AG09319 (cell line): Measurements from ENCODE around the gene WDR38.
A peak's percentile ranks its signal among the peaks of the same experiment; 100 is the strongest.

ENCODE experiments used
- DNase-seq: peaks from one replicate; pipeline ENCODE4 v3.0.0-alpha.2; 2010; ENCODE audit warnings: low read depth; ENCODE audit errors: extremely low read depth
- CTCF ChIP-seq: IDR thresholded peaks from 2 replicates; pipeline ENCODE4 v1.5.1; 2011; ENCODE audit warnings: low read depth, mild to moderate bottlenecking, inconsistent platforms, low read length, moderate library complexity

The WDR38 gene

GRCh38 chr9:124855566-124855943 lies 2.3 kb downstream of the WDR38 start:
- no peak for DNase-seq
- TF ChIP-seq CTCF, result no peak

DNA sequence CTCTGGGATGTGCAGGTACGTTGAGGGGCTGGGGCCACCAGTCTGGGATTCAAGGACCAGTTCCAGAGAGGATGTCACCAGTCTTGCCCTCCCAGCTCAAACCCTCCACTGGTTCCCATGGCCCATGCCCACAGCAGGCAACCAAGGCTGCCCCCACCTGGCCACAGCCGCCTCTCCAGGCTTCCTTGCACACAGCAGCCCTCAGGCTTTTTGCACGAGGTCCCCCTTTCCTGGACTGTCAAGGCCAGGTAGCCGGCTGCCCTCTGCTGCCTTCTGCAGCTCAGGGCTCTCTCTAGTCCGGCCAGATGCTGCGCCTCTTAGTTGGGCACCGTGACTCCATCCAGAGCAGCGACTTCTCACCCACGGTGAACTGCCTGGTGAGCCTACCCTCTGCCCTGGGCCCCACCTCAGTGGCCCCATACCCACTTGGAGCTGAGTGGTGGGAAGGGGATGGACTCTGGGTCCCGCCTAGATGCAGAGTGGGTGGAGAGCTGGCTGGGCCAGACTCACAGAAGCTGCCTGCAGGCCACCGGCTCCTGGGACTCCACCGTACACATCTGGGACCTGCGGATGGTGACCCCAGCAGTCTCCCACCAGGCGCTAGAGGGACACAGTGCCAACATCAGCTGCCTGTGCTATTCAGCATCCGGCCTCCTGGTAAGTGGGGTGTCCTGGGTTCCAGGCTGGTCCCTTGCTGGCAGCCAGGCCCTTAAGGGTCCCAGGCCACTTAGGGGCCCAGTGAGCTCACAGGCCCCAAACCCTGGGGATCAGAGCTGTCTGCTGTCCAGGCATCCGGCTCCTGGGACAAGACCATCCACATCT lies 2.9 kb downstream of the WDR38 start:
- DNase-seq, result no peak
- TF ChIP-seq CTCF, result peak; percentile 34

DNA sequence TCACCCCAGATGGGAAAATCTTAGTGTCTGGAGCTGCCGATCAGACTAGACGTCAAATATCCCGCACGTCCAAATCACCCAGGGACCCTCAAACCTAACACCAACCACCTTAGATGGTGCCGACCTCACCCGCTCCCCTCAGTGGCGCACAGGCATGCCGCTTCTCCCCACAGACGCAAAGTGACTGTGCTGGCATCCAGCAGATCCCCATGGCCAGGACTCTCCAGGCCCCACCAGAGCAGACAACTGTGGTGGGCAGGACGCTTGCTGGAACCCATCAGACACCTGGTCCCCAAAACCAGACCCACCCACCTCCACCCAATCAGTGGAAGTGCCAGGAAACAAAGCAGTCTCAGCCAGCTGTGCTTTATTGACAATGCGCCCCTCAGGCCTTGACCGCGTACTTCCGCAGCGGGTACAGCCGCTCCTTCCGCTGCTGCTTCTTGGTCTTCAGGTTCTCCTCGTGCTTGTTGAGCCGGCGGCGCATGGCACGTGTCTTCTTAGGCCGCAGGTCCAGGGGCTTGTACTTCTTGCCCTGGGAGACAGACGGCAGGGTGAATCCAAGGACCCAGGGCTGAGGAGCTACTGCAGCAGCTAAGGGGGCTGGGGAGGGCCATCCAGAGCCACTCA lies 4.4 kb downstream of the WDR38 start:
- no peak for DNase-seq
- TF ChIP-seq CTCF, result no peak

GRCh38 chr9:124858330-124859046 lies 5.2 kb downstream of the WDR38 start:
- TF ChIP-seq CTCF, result no peak

DNA sequence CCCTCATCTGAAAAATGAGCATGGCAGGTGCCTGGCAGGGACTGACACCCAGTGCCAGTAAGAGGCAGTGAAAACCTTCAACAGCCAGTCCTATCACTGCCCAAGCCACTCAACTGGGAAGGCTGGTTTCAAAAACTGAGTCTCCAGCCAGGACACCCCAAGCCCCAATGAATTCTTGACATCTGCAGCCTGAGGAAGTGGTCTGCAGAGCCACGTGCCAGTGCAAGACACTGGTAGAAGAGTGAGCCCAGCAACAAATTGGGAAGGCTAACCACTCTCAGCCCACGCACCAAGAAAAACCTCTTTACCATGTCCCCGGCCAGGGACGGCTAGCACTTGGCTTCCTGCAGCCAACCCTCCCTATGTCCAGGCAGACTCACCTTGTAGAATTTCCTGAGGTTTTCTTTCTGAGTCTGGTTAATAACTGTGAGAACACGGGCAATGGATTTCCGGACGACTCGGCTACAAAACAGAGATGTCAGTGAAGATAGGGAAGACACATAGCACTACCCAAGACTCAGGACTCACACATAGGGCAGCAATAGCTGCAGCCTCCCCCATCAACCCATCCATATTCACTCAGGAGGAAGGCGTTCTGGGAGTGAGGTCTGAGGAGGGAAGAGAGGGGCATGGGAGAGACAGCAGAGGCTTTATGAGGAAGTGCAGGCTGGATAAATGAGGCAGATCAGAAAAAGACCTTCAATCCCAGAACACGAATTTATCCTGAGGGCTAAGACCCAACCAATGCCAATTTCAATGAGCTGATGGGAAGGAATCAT lies 6.7 kb downstream of the WDR38 start:
- TF ChIP-seq CTCF, result no peak
- no peak for DNase-seq

More at GRCh38 chr9:124858330-124859046, 5.2 kb downstream of the WDR38 start:
- DNase-seq, result no peak

DNA sequence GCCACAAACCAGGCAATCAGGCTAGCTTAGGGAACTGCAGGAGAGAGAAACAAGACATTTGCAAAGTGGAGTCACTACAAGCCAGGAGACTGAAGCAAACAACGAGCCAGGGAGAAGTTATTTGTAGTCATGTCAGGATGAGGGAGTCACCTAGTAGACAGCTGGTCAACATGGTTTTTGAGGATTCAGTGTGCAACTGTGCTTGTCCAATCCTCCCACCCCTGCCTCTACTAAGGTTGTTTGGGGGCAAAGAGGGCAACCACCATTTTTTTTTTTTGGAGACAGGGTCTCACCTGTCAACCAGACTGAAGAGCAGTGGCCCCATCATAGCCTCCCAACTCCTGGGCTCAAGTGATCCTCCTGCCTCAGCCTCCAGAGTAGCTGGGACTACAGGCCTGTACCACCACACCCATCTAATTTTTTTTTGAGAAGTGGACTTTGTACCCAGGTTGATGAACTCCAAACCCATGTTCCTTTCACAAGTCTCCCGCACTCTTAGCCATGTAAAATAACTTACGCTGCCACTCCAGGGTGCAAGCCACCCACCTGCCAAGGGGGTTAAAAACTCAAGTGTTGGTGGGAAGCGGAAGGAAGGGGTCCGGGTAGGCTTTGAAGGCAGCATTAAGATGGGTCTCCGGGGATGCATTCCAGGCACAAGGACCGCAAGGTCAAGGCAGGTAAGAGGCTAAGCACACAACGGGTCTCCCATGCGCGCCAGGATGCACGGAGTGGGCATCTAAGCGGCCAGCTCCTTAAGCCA lies 7.5 kb downstream of the WDR38 start:
- no peak for TF ChIP-seq CTCF
- no peak for DNase-seq
